NCI-H524 treated with DMSO at 0.1 percent for 48 hours (cell line): ENCODE data around the gene LRFN4.
A peak's percentile ranks its signal among the peaks of the same experiment; 100 is the strongest.
"Not testable (repeated sequence)": the region's sequence is repeated elsewhere in the genome, so short reads cannot be mapped to it uniquely, and the experiment has no call there.

Experiments
- DNase-seq: peaks from one replicate; lab custom pipeline; 2025; lab: John Stamatoyannopoulos, UW

LRFN4 gene

DNA sequence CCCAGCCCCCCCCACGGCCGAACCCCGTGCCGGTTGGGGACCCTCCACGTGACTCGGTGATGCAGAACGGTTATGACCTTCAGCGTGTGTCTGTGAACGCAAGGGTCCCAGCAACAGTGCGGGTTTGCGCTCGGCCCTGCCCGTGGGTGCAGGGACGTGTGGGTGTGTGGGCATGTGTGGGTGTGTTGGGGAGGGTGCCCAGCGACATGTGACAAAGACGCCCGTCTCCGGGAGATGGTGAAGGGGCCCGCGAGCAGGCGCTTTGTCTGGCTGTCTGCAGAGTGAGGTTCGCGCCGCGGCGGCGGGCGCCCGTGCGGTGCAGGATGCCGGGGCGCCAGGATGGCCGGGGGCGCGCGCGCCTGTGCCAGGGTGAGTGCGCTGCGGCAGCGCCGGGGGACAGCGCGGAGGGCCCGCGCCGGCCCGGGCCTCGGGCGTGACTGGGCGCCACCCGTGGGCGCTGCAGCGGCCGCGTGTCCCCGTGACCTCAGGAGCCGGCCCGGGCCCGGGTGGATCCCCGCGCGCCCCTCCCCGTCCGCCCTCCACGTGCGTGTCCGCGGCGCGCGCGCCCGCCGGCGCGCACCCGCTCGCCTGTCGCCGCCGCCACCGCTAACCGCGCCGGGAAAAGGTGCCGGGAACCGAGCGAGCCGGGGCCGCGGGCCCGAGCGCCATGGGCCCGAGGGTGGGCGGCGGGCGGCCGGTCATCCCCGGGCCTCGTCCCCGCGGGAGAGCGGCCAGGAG, at the start of gene LRFN4:
LRFN4 (plus strand) TSS at position 569 of the 738 bp plus-strand sequence. CDS start 681 bp downstream, outside the sequence.
- DNase-seq: no peak

DNA sequence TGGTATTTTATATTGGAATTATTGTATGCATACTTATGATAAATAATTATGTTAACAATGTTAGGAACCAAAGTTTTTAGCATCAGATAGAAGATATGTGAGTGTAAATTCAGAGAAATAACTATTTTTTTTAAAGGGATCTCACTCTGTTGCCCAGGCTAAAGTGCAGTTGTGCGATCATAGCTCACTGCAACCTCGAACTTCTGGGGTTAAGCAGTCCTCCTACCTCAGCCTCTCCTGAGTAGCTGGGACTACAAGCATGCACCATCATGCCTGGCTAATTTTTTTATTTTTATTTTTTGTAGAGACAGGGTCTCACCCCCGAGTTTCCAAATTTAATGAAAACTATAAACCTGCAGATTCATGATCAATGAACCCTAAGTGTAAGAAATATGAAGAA, 47.3 kb upstream of the LRFN4 start:
- no peak for DNase-seq

- no peak for DNase-seq
Measured at GRCh38 chr11:66810576-66811185, 46.2 kb upstream of the LRFN4 start.

GRCh38 chr11:66814678-66815077, 42.2 kb upstream of the LRFN4 start:
- no peak for DNase-seq

DNA sequence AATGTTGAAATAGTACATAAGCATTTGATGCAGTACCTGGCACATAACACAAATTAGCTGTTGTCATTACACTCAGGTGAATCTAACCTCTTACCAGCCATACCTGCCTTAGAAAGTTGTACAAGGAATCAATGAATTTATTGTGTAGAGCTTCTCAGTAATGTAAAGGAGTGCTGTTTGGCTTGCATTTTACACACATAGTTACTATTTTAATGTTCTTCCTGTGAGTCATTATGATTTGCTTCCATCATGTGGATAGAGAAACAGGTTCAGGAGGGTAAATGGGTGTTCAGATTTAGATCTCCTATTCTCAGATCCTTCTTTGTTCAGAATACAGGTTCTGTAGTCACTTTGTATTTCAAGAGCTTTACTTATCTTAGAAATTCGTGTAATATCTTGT, 41.2 kb upstream of the LRFN4 start:
- DNase-seq: no peak

GRCh38 chr11:66818231-66818955, 38.5 kb upstream of the LRFN4 start:
- DNase-seq: peak; percentile 35

DNA sequence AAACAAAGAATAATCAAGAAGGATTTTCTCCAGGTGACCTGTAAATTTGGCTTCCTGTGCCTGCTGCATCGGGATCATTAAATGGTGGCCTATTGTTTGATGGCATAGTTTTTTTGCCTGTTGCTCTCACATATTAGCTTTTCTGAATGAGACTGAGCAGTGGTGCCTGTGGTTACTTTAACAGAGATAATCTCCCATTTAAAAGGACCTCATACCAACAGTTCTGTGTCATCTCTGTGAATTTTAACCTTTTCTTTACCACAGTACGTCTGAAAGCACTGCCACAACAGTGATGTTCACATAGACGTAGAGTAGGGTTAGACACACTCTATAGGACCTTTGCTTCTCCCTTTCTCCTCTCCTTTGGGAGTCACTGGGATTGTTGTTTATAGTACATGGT, 36.5 kb upstream of the LRFN4 start:
- DNase-seq: no peak

DNA sequence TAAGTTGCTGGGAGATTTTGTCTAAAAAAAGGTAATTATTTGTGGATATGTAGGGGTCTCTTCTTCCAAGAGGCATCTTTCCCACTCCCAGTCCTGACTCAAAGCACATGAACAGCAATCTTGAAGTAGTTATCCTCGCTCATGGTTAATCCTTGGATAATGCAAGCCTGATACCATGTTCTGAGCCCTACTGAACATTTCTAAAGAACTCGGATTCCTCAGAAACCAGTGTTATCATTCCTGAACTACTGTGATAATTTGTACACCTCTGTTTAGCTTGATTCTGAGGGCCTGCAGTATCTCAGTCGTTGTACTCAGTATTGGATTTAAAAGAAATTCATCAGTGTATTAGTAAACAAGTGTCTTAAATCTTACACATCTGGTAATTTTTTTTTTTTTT, 36.0 kb upstream of the LRFN4 start:
- DNase-seq: no peak

DNA sequence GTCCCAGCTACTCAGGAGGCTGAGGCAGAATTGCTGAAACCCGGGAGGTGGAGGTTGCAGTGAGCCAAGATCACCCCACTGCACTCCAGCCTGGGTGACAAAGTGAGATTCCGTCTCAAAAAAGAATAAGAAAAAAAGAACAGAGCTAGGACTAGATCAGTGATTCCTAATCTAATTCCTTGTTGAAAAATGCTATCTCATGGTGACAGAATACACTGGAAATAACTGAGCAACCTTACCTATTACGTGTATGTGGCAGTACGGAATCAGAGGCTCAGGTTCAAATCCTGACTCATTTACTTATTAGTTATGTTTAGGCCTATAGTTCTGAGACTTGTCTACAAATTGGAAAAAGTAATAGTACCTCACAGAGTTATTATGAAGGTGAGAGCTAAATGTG, 33.2 kb upstream of the LRFN4 start:
- no peak for DNase-seq

GRCh38 chr11:66824573-66824972, 32.3 kb upstream of the LRFN4 start:
- DNase-seq: not testable (repeated sequence)

GRCh38 chr11:66834539-66834845, 22.4 kb upstream of the LRFN4 start:
- no peak for DNase-seq

GRCh38 chr11:66834943-66835342, 21.9 kb upstream of the LRFN4 start:
- no peak for DNase-seq

- DNase-seq: no peak
Measured at GRCh38 chr11:66835768-66836405, 21.0 kb upstream of the LRFN4 start.

GRCh38 chr11:66840317-66841091, 16.4 kb upstream of the LRFN4 start:
- DNase-seq: no peak

DNA sequence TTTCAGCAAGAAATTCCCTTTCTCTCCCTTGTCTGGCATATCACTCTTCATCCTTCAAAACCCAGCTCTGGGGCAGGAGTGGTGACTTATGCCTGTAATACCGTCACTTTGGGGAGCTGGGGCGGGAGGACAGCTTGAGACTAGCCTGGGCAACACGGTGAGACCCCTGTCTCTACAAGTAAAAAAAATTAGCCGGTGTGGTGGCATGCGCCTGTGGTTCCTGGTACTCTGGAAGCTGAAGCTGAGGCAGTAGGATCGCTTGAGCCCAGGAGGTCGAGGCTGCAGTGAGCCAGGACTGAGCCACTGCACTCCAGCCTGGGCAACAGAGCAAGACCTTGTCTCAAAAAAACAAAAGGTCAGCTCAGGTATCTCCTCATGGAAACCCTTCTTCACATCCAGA, 15.0 kb upstream of the LRFN4 start:
- no peak for DNase-seq

DNA sequence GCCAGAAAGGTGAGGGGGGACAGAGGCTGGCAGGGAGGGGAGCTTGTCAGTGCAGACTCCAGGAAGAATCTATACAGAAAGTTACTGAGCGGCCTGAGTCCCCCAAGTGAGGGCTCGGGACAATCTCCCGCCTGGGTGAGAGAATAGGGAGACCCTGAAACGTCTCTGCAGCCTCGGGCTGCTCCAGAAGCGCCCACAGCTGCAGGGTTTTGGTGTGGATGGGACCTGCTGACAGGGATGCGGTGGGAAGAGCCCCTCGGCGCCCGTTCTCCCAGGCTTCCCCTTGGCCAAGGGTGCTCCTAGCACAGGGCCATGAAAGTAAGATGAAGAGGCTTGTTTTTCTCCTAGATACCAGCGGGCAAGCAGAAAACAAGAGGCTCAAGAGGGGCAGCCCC, 14.4 kb upstream of the LRFN4 start:
- DNase-seq: no peak

DNA sequence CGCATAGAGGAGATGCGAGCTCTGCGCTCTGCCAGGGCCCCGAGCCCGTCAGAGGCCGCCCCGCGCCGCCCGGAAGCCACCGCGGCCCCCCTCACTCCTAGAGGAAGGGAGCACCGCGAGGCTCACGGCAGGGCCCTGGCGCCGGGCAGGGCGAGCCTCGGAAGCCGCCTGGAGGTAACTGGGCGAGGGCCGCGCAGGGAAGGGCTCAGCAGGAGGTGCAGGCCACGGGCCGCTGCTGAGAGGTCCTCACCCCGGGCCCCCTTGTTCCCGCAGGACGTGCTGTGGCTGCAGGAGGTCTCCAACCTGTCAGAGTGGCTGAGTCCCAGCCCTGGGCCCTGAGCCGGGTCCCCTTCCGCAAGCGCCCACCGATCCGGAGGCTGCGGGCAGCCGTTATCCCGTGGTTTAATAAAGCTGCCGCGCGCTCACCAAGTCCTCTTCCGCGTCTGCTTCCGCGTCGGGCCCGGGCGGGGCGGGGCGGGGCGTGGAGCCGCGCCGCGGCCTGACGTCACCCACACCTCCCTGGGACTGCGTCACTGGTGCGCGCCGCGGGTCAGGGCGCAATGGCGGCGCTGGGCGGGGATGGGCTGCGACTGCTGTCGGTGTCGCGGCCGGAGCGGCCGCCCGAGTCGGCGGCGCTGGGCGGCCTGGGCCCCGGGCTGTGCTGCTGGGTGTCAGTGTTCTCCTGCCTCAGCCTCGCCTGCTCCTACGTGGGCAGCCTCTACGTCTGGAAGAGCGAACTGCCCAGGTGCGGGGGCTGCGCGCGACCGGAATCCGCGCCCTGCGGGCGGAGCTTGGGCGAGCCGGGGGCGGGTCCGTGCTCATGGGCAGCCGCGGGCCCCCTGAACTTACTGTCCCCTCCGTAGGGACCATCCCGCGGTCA, 13.7 kb upstream of the LRFN4 start, which contains the start of gene RCE1:
RCE1 (plus strand) TSS at position 546 of the 880 bp plus-strand sequence; CDS start at position 561, 15 bp downstream.
- DNase-seq: peak; percentile 7

DNA sequence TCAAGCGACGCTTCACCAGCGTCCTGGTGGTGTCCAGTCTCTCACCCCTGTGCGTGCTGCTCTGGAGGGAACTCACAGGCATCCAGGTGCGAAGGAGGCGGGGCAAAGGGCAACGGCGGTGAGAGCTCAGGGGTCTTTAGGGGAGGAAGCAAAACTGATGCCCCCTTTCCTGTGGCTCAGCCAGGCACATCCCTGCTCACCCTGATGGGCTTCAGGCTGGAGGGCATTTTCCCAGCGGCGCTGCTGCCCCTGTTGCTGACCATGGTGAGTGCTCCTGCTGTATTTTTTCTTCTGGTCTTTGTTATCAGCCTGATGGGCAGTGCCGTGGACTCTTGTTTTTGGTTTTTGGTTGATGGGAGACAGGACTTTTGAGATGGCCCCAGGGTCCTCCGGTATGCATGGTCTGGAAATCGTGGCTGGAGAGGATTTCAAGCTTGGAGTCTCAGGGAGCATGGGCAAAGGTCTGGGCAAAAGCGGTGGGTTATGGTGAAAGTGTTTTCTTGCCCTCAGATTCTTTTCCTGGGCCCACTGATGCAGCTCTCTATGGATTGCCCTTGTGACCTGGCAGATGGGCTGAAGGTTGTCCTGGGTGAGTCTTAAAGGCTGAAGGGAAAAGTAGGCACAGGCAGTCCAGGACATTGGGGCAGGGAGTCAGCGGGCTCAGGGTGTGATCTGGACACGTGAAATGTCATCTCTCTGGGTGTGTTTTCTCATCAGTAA, 12.9 kb upstream of the LRFN4 start:
- no peak for DNase-seq

GRCh38 chr11:66844496-66845142, 12.2 kb upstream of the LRFN4 start:
- DNase-seq: no peak
